OCI-LY7 (cell line): ENCODE data around the gene ADIG. TPM values are rescaled to one million over a fixed set of nuclear protein-coding genes. Genes with fewer than 3 reads are reported as not detected.

Experiments used
- BruUV-seq: library from RNA; stranded (reverse); fragments of 400-500 nt; replicated peaks from 2 replicates; lab custom pipeline; 2021; lab: Mats Ljungman, UMichigan
- CTCF ChIA-PET: fragments of 300-600 bp; sonication (Branson Sonifier 250); formaldehyde crosslinking; loops from one replicate; lab custom pipeline; 2022; ENCODE audit warnings: antibody characterized with exemption; ENCODE audit not compliant: unreplicated experiment; lab: Charles Lee
- POLR2A ChIA-PET: fragments of 300-600 bp; sonication (Branson Sonifier 250); formaldehyde crosslinking; loops from one replicate; lab custom pipeline; 2022; ENCODE audit warnings: antibody characterized with exemption; lab: Charles Lee
- DNase-seq: peaks from one replicate; pipeline ENCODE4 v3.0.0-alpha.2; 2015; ENCODE audit warnings: low spot score
- H2AFZ ChIP-seq: fragments of 200-600 bp; sonication (generic), shearing (Covaris generic); 2 replicates; pipeline ENCODE4 v1.6.1; 2014; ENCODE audit warnings: mild to moderate bottlenecking, antibody characterized with exemption, low read length, moderate library complexity
- H3K27ac ChIP-seq: fragments of 200-600 bp; sonication (generic); 2 replicates; pipeline ENCODE4 v1.5.1; 2014; ENCODE audit warnings: mixed run types, low read depth, mild to moderate bottlenecking, moderate library complexity, low read length, inconsistent platforms; ENCODE audit not compliant: poor library complexity, severe bottlenecking
- H3K36me3 ChIP-seq: fragments of 200-600 bp; sonication (generic); 2 replicates; pipeline ENCODE4 v1.6.1; 2014; ENCODE audit warnings: mild to moderate bottlenecking, antibody characterized with exemption, low read length, moderate library complexity, mixed read lengths; ENCODE audit not compliant: insufficient read depth
- H3K4me1 ChIP-seq: fragments of 200-600 bp; sonication (generic); 2 replicates; pipeline ENCODE4 v1.5.1; 2014; ENCODE audit warnings: mild to moderate bottlenecking, low read length; ENCODE audit not compliant: insufficient read depth, poor library complexity, severe bottlenecking
- H3K4me2 ChIP-seq: fragments of 200-600 bp; sonication (generic); 2 replicates; pipeline ENCODE4 v1.6.1; 2014; ENCODE audit warnings: mild to moderate bottlenecking, low read length
- H3K4me3 ChIP-seq: fragments of 200-600 bp; sonication (generic); 2 replicates; pipeline ENCODE4 v1.5.1; 2014; ENCODE audit warnings: mild to moderate bottlenecking, low read depth, low read length; ENCODE audit not compliant: poor library complexity, severe bottlenecking
- H3K79me2 ChIP-seq: fragments of 200-600 bp; sonication (generic); 2 replicates; pipeline ENCODE4 v1.6.1; 2016; ENCODE audit warnings: low read depth, mild to moderate bottlenecking, low read length, moderate library complexity, mixed read lengths; ENCODE audit not compliant: insufficient read depth
- H3K9me2 ChIP-seq: fragments of 200-600 bp; sonication (generic); 2 replicates; pipeline ENCODE4 v1.6.1; 2016; ENCODE audit warnings: mild to moderate bottlenecking, low read length, mixed read lengths; ENCODE audit not compliant: insufficient read depth
- H3K9me3 ChIP-seq: fragments of 200-600 bp; sonication (generic); 2 replicates; pipeline ENCODE4 v1.6.1; 2014; ENCODE audit warnings: mild to moderate bottlenecking, mixed run types, low read length, mixed read lengths
- H4K20me1 ChIP-seq: fragments of 200-600 bp; sonication (generic); 2 replicates; pipeline ENCODE4 v1.6.1; 2014; ENCODE audit warnings: mild to moderate bottlenecking, antibody characterized with exemption, low read length, moderate library complexity, mixed read lengths; ENCODE audit not compliant: insufficient read depth
- EZH2phosphoT487 ChIP-seq: fragments of 200-600 bp; sonication (generic); IDR thresholded peaks from 2 replicates; pipeline ENCODE4 v1.6.1; 2018; ENCODE audit warnings: low read depth, borderline replicate concordance, mild to moderate bottlenecking, mixed run types, antibody characterized with exemption, low read length, moderate library complexity, mixed read lengths
- intact Hi-C: fragments of 100-400 bp; cut with micrococcal nuclease; formaldehyde crosslinking; loops from one replicate; pipeline ENCODE4 v1.10.0; 2022; ENCODE audit not compliant: unreplicated experiment
- total RNA-seq, 2 experiments: library from RNA; depleted of rRNA in 1 of 2; stranded (reverse); fragments of >200 nt in 1 of 2; shearing (Covaris generic) in 1 of 2; gene quantifications; 2 replicates each; pipeline ENCODE4 v1.2.3, GENCODE V29; 2014 to 2022
- TF ChIP-seq, protein P1 (sequence below): fragments of 200-600 bp; sonication (generic); conservative IDR thresholded peaks from 2 replicates; pipeline ENCODE4 v1.5.1; 2014; ENCODE audit warnings: mild to moderate bottlenecking, antibody characterized with exemption, low read length, moderate library complexity, mixed read lengths

ADIG gene
- total RNA-seq, 2 experiments from 2014 or later, result not detected

DNA sequence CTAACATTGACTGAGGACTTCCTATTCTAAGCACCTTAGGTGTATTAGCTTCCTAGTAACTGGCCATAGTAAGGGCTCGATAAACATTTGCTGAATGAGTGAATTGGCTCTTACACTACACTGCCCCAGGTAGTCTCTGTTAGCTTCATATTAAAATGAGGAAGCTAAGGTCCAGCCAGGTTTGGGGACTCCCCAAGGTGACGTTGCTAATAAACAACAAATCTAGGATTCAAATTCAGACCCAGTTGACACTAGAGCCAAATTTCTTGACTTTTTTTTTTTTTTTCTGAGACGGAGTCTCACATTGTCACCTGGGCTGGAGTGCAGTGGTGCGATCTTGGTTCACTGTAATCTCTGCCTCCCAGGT is 36.8 kb downstream of the ADIG start:
- no TSS peak for BruUV-seq
- Histone ChIP-seq H3K27ac (no peak overlapping the region), H2AFZ (no peak overlapping the region), H4K20me1 (no peaks in the 10 kb centered on the region), H3K9me3 (no peaks in the 10 kb centered on the region), H3K36me3 (no peaks in the 10 kb centered on the region), H3K79me2 (no peaks in the 10 kb centered on the region), H3K4me3 (no peak overlapping the region), H3K9me2 (no peaks in the 10 kb centered on the region), H3K4me1 (no peaks in the 10 kb centered on the region), H3K4me2 (no peak overlapping the region)
- no peak for DNase-seq
- intact Hi-C loops, result no loop called here
- ChIA-PET CTCF (no interaction called here), POLR2A (interaction anchor here (0.7 kb wide), 1 partner anchor 127 kb away, joined by 4 read pairs; no protein-coding TSS in a partner anchor)
- TF ChIP-seq, protein P1, sequence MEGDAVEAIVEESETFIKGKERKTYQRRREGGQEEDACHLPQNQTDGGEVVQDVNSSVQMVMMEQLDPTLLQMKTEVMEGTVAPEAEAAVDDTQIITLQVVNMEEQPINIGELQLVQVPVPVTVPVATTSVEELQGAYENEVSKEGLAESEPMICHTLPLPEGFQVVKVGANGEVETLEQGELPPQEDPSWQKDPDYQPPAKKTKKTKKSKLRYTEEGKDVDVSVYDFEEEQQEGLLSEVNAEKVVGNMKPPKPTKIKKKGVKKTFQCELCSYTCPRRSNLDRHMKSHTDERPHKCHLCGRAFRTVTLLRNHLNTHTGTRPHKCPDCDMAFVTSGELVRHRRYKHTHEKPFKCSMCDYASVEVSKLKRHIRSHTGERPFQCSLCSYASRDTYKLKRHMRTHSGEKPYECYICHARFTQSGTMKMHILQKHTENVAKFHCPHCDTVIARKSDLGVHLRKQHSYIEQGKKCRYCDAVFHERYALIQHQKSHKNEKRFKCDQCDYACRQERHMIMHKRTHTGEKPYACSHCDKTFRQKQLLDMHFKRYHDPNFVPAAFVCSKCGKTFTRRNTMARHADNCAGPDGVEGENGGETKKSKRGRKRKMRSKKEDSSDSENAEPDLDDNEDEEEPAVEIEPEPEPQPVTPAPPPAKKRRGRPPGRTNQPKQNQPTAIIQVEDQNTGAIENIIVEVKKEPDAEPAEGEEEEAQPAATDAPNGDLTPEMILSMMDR, result no peak
- TF ChIP-seq EZH2phosphoT487, result no peak

- no TSS peak for BruUV-seq
- Histone ChIP-seq H2AFZ (no peak overlapping the region), H3K4me2 (no peak overlapping the region), H3K36me3 (no peaks in the 10 kb centered on the region), H3K9me2 (no peaks in the 10 kb centered on the region), H3K4me3 (no peak overlapping the region), H3K27ac (no peak overlapping the region), H4K20me1 (no peaks in the 10 kb centered on the region), H3K4me1 (no peaks in the 10 kb centered on the region), H3K9me3 (no peaks in the 10 kb centered on the region), H3K79me2 (no peaks in the 10 kb centered on the region)
- intact Hi-C loops, result no loop called here
- ChIA-PET CTCF (no interaction called here), POLR2A (interaction anchor here (0.6 to 1.4 kb wide), 2 partner anchors 10 to 19 kb away, joined by 3 to 4 read pairs; no protein-coding TSS in a partner anchor)
- TF ChIP-seq, protein P1, result no peak
- no peak for TF ChIP-seq EZH2phosphoT487
- DNase-seq, result no peak
These were observed 39.4 kb downstream of the ADIG start for GRCh38 chr20:38620441-38620840.

DNA sequence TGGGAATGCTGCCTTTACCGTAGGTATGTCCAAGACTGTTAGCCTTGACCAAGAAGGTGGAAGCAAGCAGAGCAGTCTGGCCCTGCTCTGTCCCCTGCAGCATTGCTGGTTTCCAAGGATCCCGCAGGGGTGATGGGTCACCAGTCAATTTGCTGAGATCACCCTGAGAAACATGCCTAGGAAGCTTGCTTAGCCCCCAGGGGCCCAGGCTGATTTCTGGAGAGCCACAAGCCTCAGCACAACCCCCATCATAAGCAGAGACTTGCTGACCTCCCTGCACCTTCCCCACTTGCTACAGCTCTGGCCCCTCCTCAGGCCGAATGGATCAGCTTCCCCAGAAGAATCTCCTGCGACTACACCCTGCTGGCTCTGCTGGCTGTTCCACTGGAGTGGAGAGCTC is 42.1 kb downstream of the ADIG start:
- Histone ChIP-seq H4K20me1 (no peaks in the 10 kb centered on the region), H3K4me1 (no peaks in the 10 kb centered on the region), H3K4me3 (no peak overlapping the region), H3K79me2 (no peaks in the 10 kb centered on the region), H3K9me2 (no peaks in the 10 kb centered on the region), H3K36me3 (no peaks in the 10 kb centered on the region), H3K27ac (no peak overlapping the region), H3K4me2 (no peak overlapping the region), H3K9me3 (no peaks in the 10 kb centered on the region), H2AFZ (no peak overlapping the region)
- BruUV-seq, result no TSS peak
- ChIA-PET CTCF (no interaction called here), POLR2A (no interaction called here)
- no peak for DNase-seq
- intact Hi-C loops, result no loop called here
- TF ChIP-seq, protein P1, result no peak
- no peak for TF ChIP-seq EZH2phosphoT487
